Tibial nerve (tissue), 3 donors: ENCODE measurements around the gene FGFR1OP2.

ENCODE experiments used
- EP300 ChIP-seq, 2 donors: sonication (generic); formaldehyde crosslinking; IDR thresholded peaks; one replicate each; pipeline ENCODE4 v1.6.1; 2017; ENCODE audit warnings: antibody characterized with exemption in 2 of 2, mild to moderate bottlenecking in 1 of 2
- POLR2A ChIP-seq, 2 donors: fragments of 450-650 bp; IDR thresholded peaks; one replicate each; pipeline ENCODE4 v1.6.1; 2017; ENCODE audit warnings: antibody characterized with exemption in 2 of 2, mild to moderate bottlenecking in 2 of 2, moderate library complexity in 2 of 2

DNA sequence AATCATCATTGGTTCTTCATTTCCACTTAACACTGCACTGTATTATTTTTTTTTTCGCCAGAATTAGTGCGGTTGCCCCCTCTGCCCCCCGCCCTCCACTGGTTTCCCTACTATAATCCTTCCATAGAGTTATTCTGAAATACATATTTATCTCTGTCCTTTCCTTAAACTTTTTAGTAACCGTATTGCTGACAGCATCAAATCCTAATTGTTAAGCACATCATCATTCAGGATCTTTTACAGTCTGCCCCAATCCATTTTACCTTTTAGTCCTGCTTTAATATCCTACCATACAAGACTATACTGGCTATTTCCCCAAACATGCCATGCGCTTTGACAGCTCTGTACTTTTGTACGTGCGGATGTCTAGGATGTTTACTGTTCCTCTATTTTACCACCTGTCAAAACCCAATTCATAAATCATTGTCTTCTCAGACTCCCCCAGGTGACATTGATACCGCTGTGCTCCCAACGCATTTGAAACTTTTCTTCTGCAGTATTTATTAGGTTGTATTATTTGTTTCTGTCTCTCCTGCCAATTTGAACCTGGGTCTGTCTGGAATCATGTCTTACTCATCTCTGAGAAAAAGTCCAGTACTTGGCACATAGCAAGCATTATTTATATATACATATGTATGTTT, 1.0 kb downstream of the FGFR1OP2 start:
- TF ChIP-seq EP300 (IDR thresholded peaks at IDR 0.05): no peak
- TF ChIP-seq POLR2A (IDR thresholded peaks at IDR 0.05): no peak
